ENCODE results near the gene ANLN. TPM values are rescaled to one million over a fixed set of nuclear protein-coding genes. Genes with fewer than 3 reads are reported as not detected.

ANLN gene
- total and polyA plus RNA-seq, 9 of the 15 experiments (the other 6 are each of a cell fraction or from before 2014, with no cell fraction given), result 18.1 to 66.2 (median 38.7) TPM

- TF ChIP-seq BRF1 (IDR thresholded peaks at IDR 0.05; ENCODE audit: borderline replicate concordance, extremely low read depth, insufficient read length), result no peak
- TF ChIP-seq KAT8 (IDR thresholded peaks at IDR 0.05; ENCODE audit: low read depth), result no peak
- no peak for TF ChIP-seq ZBTB33 (CRISPR knock-in tag; IDR thresholded peaks at IDR 0.05)
- TF ChIP-seq SIN3A (IDR thresholded peaks at IDR 0.05; ENCODE audit: borderline replicate concordance in 2 of 2, control insufficient read depth in 1 of 2, low read depth in 2 of 2, low read length in 2 of 2), result no peak
- no peak for TF ChIP-seq MLLT1 (IDR thresholded peaks at IDR 0.05)
- no peak for TF ChIP-seq PURB (CRISPR knock-in tag; IDR thresholded peaks at IDR 0.05; ENCODE audit: low read depth)
- TF ChIP-seq ZC3H8 (IDR thresholded peaks at IDR 0.05), result no peak
- TF ChIP-seq ZKSCAN8 (CRISPR knock-in tag; IDR thresholded peaks at IDR 0.05), result no peak
- peak; percentile 71; the same call in 1 of the 2 replicates for TF ChIP-seq ARID3A (IDR thresholded peaks at IDR 0.05; ENCODE audit: borderline replicate concordance, low read depth, low read length)
- no peak for TF ChIP-seq TAF15 (IDR thresholded peaks at IDR 0.05; ENCODE audit: low read depth, low read length)
- no peak for TF ChIP-seq SAFB2 (IDR thresholded peaks at IDR 0.05; ENCODE audit: borderline replicate concordance, low read depth, low read length, severe bottlenecking)
- no peak for TF ChIP-seq MYNN (IDR thresholded peaks at IDR 0.05)
- no peak for TF ChIP-seq MYNN (CRISPR knock-in tag; IDR thresholded peaks at IDR 0.05)
- TF ChIP-seq E2F8 (IDR thresholded peaks at IDR 0.05; ENCODE audit: low read depth, partially characterized antibody), result no peak
- no peak for TF ChIP-seq JUND (IDR thresholded peaks at IDR 0.05; ENCODE audit: borderline replicate concordance, low read depth, low read length)
- TF ChIP-seq JUND (tag; IDR thresholded peaks at IDR 0.05; ENCODE audit: borderline replicate concordance, low read depth, low read length), result no peak
- no peak for TF ChIP-seq GTF2F1 (IDR thresholded peaks at IDR 0.05; ENCODE audit: low read depth, low read length)
- TF ChIP-seq ZNF584 (CRISPR knock-in tag; IDR thresholded peaks at IDR 0.05; ENCODE audit: low read depth), result no peak
- TF ChIP-seq PTRF (tag; IDR thresholded peaks at IDR 0.05), result no peak
- 0 out of 4 replicates have a peak, but pooled peaks of 1 of the 2 experiments have one; percentile 45 for TF ChIP-seq HDAC1 (IDR thresholded peaks at IDR 0.05)
- TF ChIP-seq KDM1A (IDR thresholded peaks at IDR 0.05), result 0 out of 4 replicates have a peak, but pooled peaks of 1 of the 2 experiments have one; percentile 16
- TF ChIP-seq MAFK (IDR thresholded peaks at IDR 0.05; ENCODE audit: low read length), result no peak
These were observed 25.5 kb downstream of the ANLN start (continued) for GRCh38 chr7:36415144-36415543.
